Skeletal muscle satellite cell (primary cell): ENCODE results near the gene RECQL5.

Experiments
- H3K27me3 ChIP-seq: 2 replicates; pipeline ENCODE4 v1.7.0; 2013; ENCODE audit warnings: low read length; ENCODE audit not compliant: control insufficient read depth, insufficient read depth
- H3K36me3 ChIP-seq: 2 replicates; pipeline ENCODE4 v1.7.0; 2013; ENCODE audit warnings: mild to moderate bottlenecking, control low read depth, low read length; ENCODE audit not compliant: insufficient read depth
- H3K4me1 ChIP-seq: 2 replicates; pipeline ENCODE4 v1.7.0; 2013; ENCODE audit warnings: low read length; ENCODE audit not compliant: control insufficient read depth, insufficient read depth
- H3K4me2 ChIP-seq: 2 replicates; pipeline ENCODE4 v1.7.0; 2013; ENCODE audit warnings: mild to moderate bottlenecking, low read length
- H3K4me3 ChIP-seq: 2 replicates; pipeline ENCODE4 v1.7.0; 2013; ENCODE audit warnings: low read length
- H3K9ac ChIP-seq: 2 replicates; pipeline ENCODE4 v1.7.0; 2013; ENCODE audit warnings: mild to moderate bottlenecking, low read depth, low read length, moderate library complexity
- H3K9me3 ChIP-seq: replicated peaks from 2 replicates; pipeline ENCODE4 v1.7.0; 2013; ENCODE audit warnings: mild to moderate bottlenecking, control low read depth, low read length

Gene RECQL5

GRCh38 chr17:75610103-75610984 is 56.6 kb downstream of the RECQL5 start:
- Histone ChIP-seq H3K36me3 (no peaks in the 10 kb centered on the region), H3K4me3 (no peak overlapping the region), H3K9me3 (no peaks in the 10 kb centered on the region), H3K4me1 (peaks cover 6% of the 10 kb centered on the region), H3K27me3 (no peaks in the 10 kb centered on the region), H3K9ac (no peak overlapping the region), H3K4me2 (no peak overlapping the region)

GRCh38 chr17:75607086-75607485 is 59.9 kb downstream of the RECQL5 start:
- H3K27me3 ChIP-seq: no peaks in the 10 kb centered on the region
- no peak overlapping the region for H3K4me2 ChIP-seq
- H3K4me1 ChIP-seq: peaks cover 18% of the 10 kb centered on the region
- H3K9ac ChIP-seq: no peak overlapping the region
- no peaks in the 10 kb centered on the region for H3K9me3 ChIP-seq
- H3K36me3 ChIP-seq: no peaks in the 10 kb centered on the region
- no peak overlapping the region for H3K4me3 ChIP-seq

- Histone ChIP-seq H3K4me3 (no peak overlapping the region), H3K9ac (no peak overlapping the region), H3K4me2 (no peak overlapping the region), H3K27me3 (no peaks in the 10 kb centered on the region), H3K9me3 (no peaks in the 10 kb centered on the region), H3K4me1 (peaks cover 16% of the 10 kb centered on the region), H3K36me3 (no peaks in the 10 kb centered on the region)
Measured at GRCh38 chr17:75605790-75606189, 61.2 kb downstream of the RECQL5 start.

- H3K36me3 ChIP-seq: no peaks in the 10 kb centered on the region
- H3K4me3 ChIP-seq: no peak overlapping the region
- peaks cover 11% of the 10 kb centered on the region for H3K4me1 ChIP-seq
- H3K4me2 ChIP-seq: no peak overlapping the region
- H3K27me3 ChIP-seq: no peaks in the 10 kb centered on the region
- H3K9me3 ChIP-seq: no peaks in the 10 kb centered on the region
- no peak overlapping the region for H3K9ac ChIP-seq
Measured at GRCh38 chr17:75604034-75604695, 62.8 kb downstream of the RECQL5 start.

- no peak overlapping the region for H3K4me3 ChIP-seq
- no peak overlapping the region for H3K4me2 ChIP-seq
- no peaks in the 10 kb centered on the region for H3K36me3 ChIP-seq
- H3K4me1 ChIP-seq: peaks cover 11% of the 10 kb centered on the region
- no peaks in the 10 kb centered on the region for H3K9me3 ChIP-seq
- no peaks in the 10 kb centered on the region for H3K27me3 ChIP-seq
- H3K9ac ChIP-seq: no peak overlapping the region
Measured at GRCh38 chr17:75603123-75603522, 63.8 kb downstream of the RECQL5 start.

- Histone ChIP-seq H3K27me3 (no peaks in the 10 kb centered on the region), H3K36me3 (no peaks in the 10 kb centered on the region), H3K4me1 (peaks cover 11% of the 10 kb centered on the region), H3K4me2 (no peak overlapping the region), H3K9ac (no peak overlapping the region), H3K9me3 (no peaks in the 10 kb centered on the region), H3K4me3 (no peak overlapping the region)
Measured at GRCh38 chr17:75602644-75603043, 64.3 kb downstream of the RECQL5 start.

GRCh38 chr17:75601057-75601987 is 65.6 kb downstream of the RECQL5 start:
- no peak overlapping the region for H3K9ac ChIP-seq
- H3K36me3 ChIP-seq: no peaks in the 10 kb centered on the region
- peaks cover 9% of the 10 kb centered on the region for H3K27me3 ChIP-seq
- H3K4me2 ChIP-seq: no peak overlapping the region
- peaks cover 11% of the 10 kb centered on the region for H3K4me1 ChIP-seq
- no peak overlapping the region for H3K4me3 ChIP-seq
- no peaks in the 10 kb centered on the region for H3K9me3 ChIP-seq

GRCh38 chr17:75596320-75597087 is 70.5 kb downstream of the RECQL5 start:
- H3K4me1 ChIP-seq: no peaks in the 10 kb centered on the region
- H3K4me2 ChIP-seq: no peak overlapping the region
- no peak overlapping the region for H3K9ac ChIP-seq
- peaks cover 29% of the 10 kb centered on the region for H3K27me3 ChIP-seq
- H3K4me3 ChIP-seq: no peak overlapping the region
- no peaks in the 10 kb centered on the region for H3K36me3 ChIP-seq
- no peaks in the 10 kb centered on the region for H3K9me3 ChIP-seq

- Histone ChIP-seq H3K9me3 (no peaks in the 10 kb centered on the region), H3K4me3 (no peak overlapping the region), H3K36me3 (no peaks in the 10 kb centered on the region), H3K4me2 (no peak overlapping the region), H3K4me1 (no peaks in the 10 kb centered on the region), H3K27me3 (peaks cover 29% of the 10 kb centered on the region), H3K9ac (no peak overlapping the region)
Measured at GRCh38 chr17:75595920-75596313, 71.0 kb downstream of the RECQL5 start.

- Histone ChIP-seq H3K36me3 (no peaks in the 10 kb centered on the region), H3K9me3 (no peaks in the 10 kb centered on the region), H3K4me3 (no peak overlapping the region), H3K27me3 (peaks cover 29% of the 10 kb centered on the region), H3K4me1 (no peaks in the 10 kb centered on the region), H3K9ac (no peak overlapping the region), H3K4me2 (no peak overlapping the region)
Measured at GRCh38 chr17:75595284-75595919, 71.6 kb downstream of the RECQL5 start.
